ENCODE measurements around the gene DENND4A.
"Not testable (repeated sequence)": the region's sequence is repeated elsewhere in the genome, so short reads cannot be mapped to it uniquely, and the experiment has no call there.

DENND4A gene

DNA sequence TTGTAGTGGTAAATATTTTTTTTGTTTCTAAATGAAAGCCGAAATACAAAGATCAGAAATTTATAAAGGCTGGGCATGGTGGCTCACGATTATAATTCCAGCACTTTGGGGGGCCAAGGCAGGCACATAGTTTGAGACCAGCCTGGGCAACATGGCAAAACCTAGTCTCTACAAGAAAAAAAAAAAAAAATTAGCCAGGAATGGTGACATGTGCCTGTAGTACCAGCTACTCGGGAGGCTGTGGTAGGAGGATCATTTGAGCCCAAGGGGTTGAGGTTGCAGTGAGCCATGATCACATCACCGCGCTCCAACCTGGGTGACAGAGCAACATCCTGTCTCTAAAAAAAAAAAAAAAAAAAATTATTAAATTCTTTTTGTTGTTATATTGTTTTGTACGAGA is 6.9 kb downstream of the DENND4A start:
- TF ChIP-seq CTCF (IDR thresholded peaks at IDR 0.05; ENCODE audit: extremely low read depth, missing control alignments) = no peak
- no peak for DNase-seq (ENCODE audit: low spot score)

DNA sequence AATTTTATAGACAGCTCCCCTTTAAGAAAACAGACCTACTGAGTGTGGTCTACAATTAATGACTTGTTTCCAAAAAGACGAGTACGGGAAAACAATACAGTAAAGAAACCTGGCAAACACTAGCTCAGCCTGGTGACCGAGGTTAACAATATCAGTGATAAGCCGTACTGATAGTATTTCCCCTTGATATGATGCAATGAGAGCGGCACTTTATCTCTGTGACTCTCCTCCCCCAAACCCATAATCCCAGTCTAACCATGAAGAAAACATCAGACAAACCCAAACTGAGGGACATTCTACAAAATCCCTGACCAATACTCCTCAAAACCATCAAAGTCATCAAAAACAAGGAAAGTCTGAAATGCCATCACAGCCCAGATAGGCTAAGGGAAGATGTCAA is 8.2 kb downstream of the DENND4A start:
- no peak for TF ChIP-seq CTCF (IDR thresholded peaks at IDR 0.05; ENCODE audit: extremely low read depth, missing control alignments)
- DNase-seq (ENCODE audit: low spot score) = no peak

GRCh38 chr15:65782096-65782495 is 10.0 kb downstream of the DENND4A start:
- DNase-seq (ENCODE audit: low spot score) = no peak
- no peak for TF ChIP-seq CTCF (IDR thresholded peaks at IDR 0.05; ENCODE audit: extremely low read depth, missing control alignments)

GRCh38 chr15:65778701-65779100 is 13.4 kb downstream of the DENND4A start:
- DNase-seq (ENCODE audit: low spot score) = not testable (repeated sequence)

DNA sequence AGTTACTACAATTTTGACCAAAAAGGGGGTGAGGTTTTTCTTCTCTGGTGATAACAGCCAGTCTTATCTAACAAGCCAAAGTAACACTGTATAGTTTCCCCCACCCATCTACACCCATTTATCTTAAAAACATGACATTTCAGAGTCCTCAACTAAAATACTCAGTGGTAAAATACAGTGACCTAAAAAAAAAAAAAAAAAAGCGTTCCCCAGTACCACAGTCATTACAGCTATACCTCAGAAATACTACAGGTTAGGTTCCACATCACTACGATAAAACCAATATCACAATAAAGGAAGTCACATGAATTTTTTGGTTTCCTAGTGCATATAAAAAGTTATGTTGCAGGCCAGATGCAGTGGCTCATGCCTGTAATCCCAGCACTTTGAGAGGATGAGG is 13.8 kb downstream of the DENND4A start:
- no peak for DNase-seq (ENCODE audit: low spot score)
- no peak for TF ChIP-seq CTCF (IDR thresholded peaks at IDR 0.05; ENCODE audit: extremely low read depth, missing control alignments)

- no peak for TF ChIP-seq CTCF (IDR thresholded peaks at IDR 0.05; ENCODE audit: extremely low read depth, missing control alignments)
- no peak for DNase-seq (ENCODE audit: low spot score)
Observed at GRCh38 chr15:65777843-65778242, 14.2 kb downstream of the DENND4A start.

DNA sequence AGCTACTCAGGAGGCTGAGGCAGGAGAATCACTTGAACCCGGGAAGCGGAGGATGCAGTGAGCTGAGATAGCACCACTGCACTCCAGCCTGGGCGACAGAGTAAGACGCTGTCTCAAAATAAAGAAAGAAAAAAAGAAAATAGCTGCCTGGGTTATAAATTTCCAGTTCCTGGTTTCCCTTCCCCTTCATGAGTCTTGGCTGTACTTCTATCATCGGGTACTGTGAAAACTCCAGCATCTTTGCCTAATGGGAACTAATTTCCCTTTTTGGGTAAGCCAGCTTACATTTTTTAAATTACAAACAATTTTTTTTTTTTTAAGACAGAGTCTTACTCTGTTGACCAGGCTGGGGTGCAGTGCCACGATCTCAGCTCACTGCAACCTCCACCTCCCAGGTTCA is 15.0 kb downstream of the DENND4A start:
- no peak for DNase-seq (ENCODE audit: low spot score)
- TF ChIP-seq CTCF (IDR thresholded peaks at IDR 0.05; ENCODE audit: extremely low read depth, missing control alignments) = no peak

- no peak for TF ChIP-seq CTCF (IDR thresholded peaks at IDR 0.05; ENCODE audit: extremely low read depth, missing control alignments)
- DNase-seq (ENCODE audit: low spot score) = peak; percentile 32
Observed at GRCh38 chr15:65773386-65774111, 18.5 kb downstream of the DENND4A start.
